ENCODE data around the gene DIPK1B.
"Not testable (repeated sequence)": the region's sequence is repeated elsewhere in the genome, so short reads cannot be mapped to it uniquely, and the experiment has no call there.

The DIPK1B gene

GRCh38 chr9:136751244-136751643 lies 38.9 kb downstream of the DIPK1B start:
- no peak overlapping the region for H3K4me3 ChIP-seq (ENCODE audit: low read depth in 1 of 2, low read length in 2 of 2)
- no peak overlapping the region for H3K9ac ChIP-seq (ENCODE audit: low read depth in 1 of 2, low read length in 2 of 2)
- no peaks in the 10 kb centered on the region for H3K27me3 ChIP-seq (ENCODE audit: control insufficient read depth in 1 of 2, insufficient read depth in 2 of 2, low read length in 2 of 2)
- peaks cover 7 to 12% of the 10 kb centered on the region in 2 donors for H3K9me3 ChIP-seq (ENCODE audit: control insufficient read depth in 1 of 2, low read length in 2 of 2)
- no peak overlapping the region for H3K27ac ChIP-seq (ENCODE audit: low read depth, low read length)
- H3K4me1 ChIP-seq (ENCODE audit: control insufficient read depth in 1 of 2, insufficient read depth in 2 of 2, low read length in 2 of 2), result peaks cover 0 to 3% of the 10 kb centered on the region in 2 donors
- H3K36me3 ChIP-seq (ENCODE audit: control insufficient read depth in 1 of 2, insufficient read depth in 2 of 2, low read length in 2 of 2), result no peaks in the 10 kb centered on the region

GRCh38 chr9:136751814-136752213 lies 39.4 kb downstream of the DIPK1B start:
- H3K4me1 ChIP-seq (ENCODE audit: control insufficient read depth in 1 of 2, insufficient read depth in 2 of 2, low read length in 2 of 2), result peaks cover 0 to 3% of the 10 kb centered on the region in 2 donors
- no peaks in the 10 kb centered on the region for H3K36me3 ChIP-seq (ENCODE audit: control insufficient read depth in 1 of 2, insufficient read depth in 2 of 2, low read length in 2 of 2)
- H3K9me3 ChIP-seq (ENCODE audit: control insufficient read depth in 1 of 2, low read length in 2 of 2), result peaks cover 7 to 12% of the 10 kb centered on the region in 2 donors
- no peaks in the 10 kb centered on the region for H3K27me3 ChIP-seq (ENCODE audit: control insufficient read depth in 1 of 2, insufficient read depth in 2 of 2, low read length in 2 of 2)
- no peak overlapping the region for H3K9ac ChIP-seq (ENCODE audit: low read depth in 1 of 2, low read length in 2 of 2)
- no peak overlapping the region for H3K27ac ChIP-seq (ENCODE audit: low read depth, low read length)
- no peak overlapping the region for H3K4me3 ChIP-seq (ENCODE audit: low read depth in 1 of 2, low read length in 2 of 2)

DNA sequence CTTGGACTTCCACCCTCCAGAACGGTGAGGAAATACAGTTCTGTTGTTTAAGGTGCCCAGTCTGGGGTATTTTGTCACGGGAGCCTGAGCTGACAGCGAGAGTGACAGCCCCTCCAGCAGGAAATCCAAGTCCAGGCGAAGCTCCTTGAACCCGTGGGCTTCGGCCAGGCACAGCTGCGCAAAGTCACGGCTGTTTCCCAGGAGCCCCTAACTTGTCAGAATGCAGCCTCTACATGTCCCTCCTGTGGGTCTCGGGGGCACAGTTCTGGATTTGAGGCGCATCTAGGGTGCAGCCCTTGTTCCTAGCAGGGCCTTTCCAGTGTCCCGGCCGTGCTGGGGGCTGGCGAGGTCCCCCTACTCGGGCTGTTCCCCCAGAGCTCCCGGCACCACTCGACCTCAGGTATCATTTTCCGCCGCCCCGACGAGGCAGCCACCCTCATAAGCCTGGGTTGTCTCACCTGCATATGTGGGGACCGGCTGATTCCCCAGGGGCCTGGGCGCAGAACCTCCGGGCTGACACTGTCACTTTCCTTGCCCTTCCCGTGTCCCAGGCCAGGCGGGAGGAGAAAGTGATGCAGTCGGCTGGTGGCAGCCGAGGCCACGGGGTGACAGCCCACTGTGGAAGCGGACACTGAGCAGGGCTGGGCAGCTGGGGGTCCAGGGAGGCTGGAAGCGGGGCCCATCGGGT lies 41.1 kb downstream of the DIPK1B start:
- no peaks in the 10 kb centered on the region for H3K36me3 ChIP-seq (ENCODE audit: control insufficient read depth in 1 of 2, insufficient read depth in 2 of 2, low read length in 2 of 2)
- H3K9me3 ChIP-seq (ENCODE audit: control insufficient read depth in 1 of 2, low read length in 2 of 2), result peaks cover 7 to 12% of the 10 kb centered on the region in 2 donors
- peaks cover 0 to 3% of the 10 kb centered on the region in 2 donors for H3K4me1 ChIP-seq (ENCODE audit: control insufficient read depth in 1 of 2, insufficient read depth in 2 of 2, low read length in 2 of 2)
- no peak overlapping the region for H3K27ac ChIP-seq (ENCODE audit: low read depth, low read length)
- no peak overlapping the region for H3K4me3 ChIP-seq (ENCODE audit: low read depth in 1 of 2, low read length in 2 of 2)
- H3K27me3 ChIP-seq (ENCODE audit: control insufficient read depth in 1 of 2, insufficient read depth in 2 of 2, low read length in 2 of 2), result no peaks in the 10 kb centered on the region
- no peak overlapping the region for H3K9ac ChIP-seq (ENCODE audit: low read depth in 1 of 2, low read length in 2 of 2)

DNA sequence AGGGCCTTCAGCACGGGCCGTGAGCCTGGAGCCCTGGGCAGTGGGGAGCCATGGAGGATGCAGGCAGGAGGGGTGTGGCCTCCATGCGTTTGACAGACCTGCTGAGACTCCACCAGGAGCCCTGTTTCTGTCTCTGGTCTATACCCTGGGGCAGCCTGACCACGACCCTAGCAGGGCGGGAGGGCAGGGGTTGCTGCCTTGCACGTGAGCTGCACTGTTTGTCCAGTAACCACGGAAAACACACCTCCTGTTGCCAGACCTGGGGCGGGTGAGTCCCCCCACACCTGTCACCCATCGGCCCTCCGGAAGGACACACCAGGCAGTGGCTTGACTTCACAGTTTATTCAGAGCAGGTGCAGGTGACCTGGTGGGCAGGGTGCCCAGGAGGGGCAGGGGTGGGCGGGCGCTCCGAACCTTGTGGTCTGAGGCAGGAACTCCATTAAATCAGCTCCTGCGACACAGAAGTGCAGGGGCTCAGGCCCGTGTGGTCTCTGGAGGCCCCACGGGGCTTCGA lies 41.7 kb downstream of the DIPK1B start:
- Histone ChIP-seq H3K36me3 (ENCODE audit: control insufficient read depth in 1 of 2, insufficient read depth in 2 of 2, low read length in 2 of 2) (no peaks in the 10 kb centered on the region), H3K4me3 (ENCODE audit: low read depth in 1 of 2, low read length in 2 of 2) (no peak overlapping the region), H3K4me1 (ENCODE audit: control insufficient read depth in 1 of 2, insufficient read depth in 2 of 2, low read length in 2 of 2) (peaks cover 0 to 2% of the 10 kb centered on the region in 2 donors), H3K9me3 (ENCODE audit: control insufficient read depth in 1 of 2, low read length in 2 of 2) (peaks cover 7 to 12% of the 10 kb centered on the region in 2 donors), H3K27ac (ENCODE audit: low read depth, low read length) (no peak overlapping the region), H3K27me3 (ENCODE audit: control insufficient read depth in 1 of 2, insufficient read depth in 2 of 2, low read length in 2 of 2) (no peaks in the 10 kb centered on the region), H3K9ac (ENCODE audit: low read depth in 1 of 2, low read length in 2 of 2) (no peak overlapping the region)

GRCh38 chr9:136754626-136755301 lies 42.4 kb downstream of the DIPK1B start:
- H3K27ac ChIP-seq (ENCODE audit: low read depth, low read length), result no peak overlapping the region

GRCh38 chr9:136755302-136756133 lies 43.1 kb downstream of the DIPK1B start:
- H3K27ac ChIP-seq (ENCODE audit: low read depth, low read length); H3K4me1 ChIP-seq (ENCODE audit: control insufficient read depth in 1 of 2, insufficient read depth in 2 of 2, low read length in 2 of 2); H3K4me3 ChIP-seq (ENCODE audit: low read depth in 1 of 2, low read length in 2 of 2); H3K27me3 ChIP-seq (ENCODE audit: control insufficient read depth in 1 of 2, insufficient read depth in 2 of 2, low read length in 2 of 2); H3K9ac ChIP-seq (ENCODE audit: low read depth in 1 of 2, low read length in 2 of 2); H3K36me3 ChIP-seq (ENCODE audit: control insufficient read depth in 1 of 2, insufficient read depth in 2 of 2, low read length in 2 of 2): not testable (repeated sequence)
- H3K9me3 ChIP-seq (ENCODE audit: control insufficient read depth in 1 of 2, low read length in 2 of 2), result peaks cover 7 to 12% of the 10 kb centered on the region in 2 donors

More at GRCh38 chr9:136754626-136755301, 42.4 kb downstream of the DIPK1B start:
- Histone ChIP-seq H3K27me3 (ENCODE audit: control insufficient read depth in 1 of 2, insufficient read depth in 2 of 2, low read length in 2 of 2) (no peaks in the 10 kb centered on the region), H3K36me3 (ENCODE audit: control insufficient read depth in 1 of 2, insufficient read depth in 2 of 2, low read length in 2 of 2) (no peaks in the 10 kb centered on the region), H3K4me3 (ENCODE audit: low read depth in 1 of 2, low read length in 2 of 2) (no peak overlapping the region), H3K9me3 (ENCODE audit: control insufficient read depth in 1 of 2, low read length in 2 of 2) (peaks cover 7 to 12% of the 10 kb centered on the region in 2 donors), H3K9ac (ENCODE audit: low read depth in 1 of 2, low read length in 2 of 2) (no peak overlapping the region), H3K4me1 (ENCODE audit: control insufficient read depth in 1 of 2, insufficient read depth in 2 of 2, low read length in 2 of 2) (no peaks in the 10 kb centered on the region)

GRCh38 chr9:136756134-136756438 lies 43.7 kb downstream of the DIPK1B start:
- Histone ChIP-seq H3K9ac (ENCODE audit: low read depth in 1 of 2, low read length in 2 of 2) (no peak overlapping the region), H3K4me3 (ENCODE audit: low read depth in 1 of 2, low read length in 2 of 2) (no peak overlapping the region), H3K27ac (ENCODE audit: low read depth, low read length) (no peak overlapping the region), H3K4me1 (ENCODE audit: control insufficient read depth in 1 of 2, insufficient read depth in 2 of 2, low read length in 2 of 2) (peaks cover 0 to 5% of the 10 kb centered on the region in 2 donors), H3K9me3 (ENCODE audit: control insufficient read depth in 1 of 2, low read length in 2 of 2) (peaks cover 7 to 12% of the 10 kb centered on the region in 2 donors), H3K27me3 (ENCODE audit: control insufficient read depth in 1 of 2, insufficient read depth in 2 of 2, low read length in 2 of 2) (peaks cover 0 to 5% of the 10 kb centered on the region in 2 donors), H3K36me3 (ENCODE audit: control insufficient read depth in 1 of 2, insufficient read depth in 2 of 2, low read length in 2 of 2) (no peaks in the 10 kb centered on the region)

- H3K27ac ChIP-seq (ENCODE audit: low read depth, low read length), result no peak overlapping the region
- H3K4me3 ChIP-seq (ENCODE audit: low read depth in 1 of 2, low read length in 2 of 2), result no peak overlapping the region
- no peak overlapping the region for H3K9ac ChIP-seq (ENCODE audit: low read depth in 1 of 2, low read length in 2 of 2)
Observed at GRCh38 chr9:136756836-136757235, 44.5 kb downstream of the DIPK1B start.

DNA sequence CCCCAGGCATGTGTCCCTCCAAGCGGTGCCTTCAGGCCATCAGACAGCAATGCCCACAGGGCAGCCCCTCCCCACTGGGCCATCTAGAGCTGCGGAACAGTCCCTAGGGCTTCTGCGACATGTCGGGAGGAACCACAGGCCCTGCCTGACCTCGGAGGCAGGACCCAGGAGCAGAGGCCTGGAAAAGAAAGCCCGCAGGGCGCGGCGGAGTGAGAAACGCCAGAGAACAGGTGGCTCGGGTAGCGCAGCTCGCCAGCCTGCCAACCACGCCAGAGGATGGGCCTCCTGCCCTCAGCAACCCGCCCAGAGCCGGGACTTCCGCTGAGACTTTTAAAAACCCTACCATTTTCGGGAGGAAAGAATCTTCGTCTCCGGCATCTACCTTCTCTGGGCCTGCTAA lies 45.0 kb downstream of the DIPK1B start:
- no peak overlapping the region for H3K27ac ChIP-seq (ENCODE audit: low read depth, low read length)
- H3K9me3 ChIP-seq (ENCODE audit: control insufficient read depth in 1 of 2, low read length in 2 of 2), result peaks cover 1 to 4% of the 10 kb centered on the region in 2 donors
- no peaks in the 10 kb centered on the region for H3K36me3 ChIP-seq (ENCODE audit: control insufficient read depth in 1 of 2, insufficient read depth in 2 of 2, low read length in 2 of 2)
- H3K4me3 ChIP-seq (ENCODE audit: low read depth in 1 of 2, low read length in 2 of 2), result no peak overlapping the region
- no peak overlapping the region for H3K9ac ChIP-seq (ENCODE audit: low read depth in 1 of 2, low read length in 2 of 2)
- H3K4me1 ChIP-seq (ENCODE audit: control insufficient read depth in 1 of 2, insufficient read depth in 2 of 2, low read length in 2 of 2), result peaks cover 0 to 5% of the 10 kb centered on the region in 2 donors
- H3K27me3 ChIP-seq (ENCODE audit: control insufficient read depth in 1 of 2, insufficient read depth in 2 of 2, low read length in 2 of 2), result peaks cover 0 to 5% of the 10 kb centered on the region in 2 donors

More at GRCh38 chr9:136756836-136757235, 44.5 kb downstream of the DIPK1B start:
- Histone ChIP-seq H3K27me3 (ENCODE audit: control insufficient read depth in 1 of 2, insufficient read depth in 2 of 2, low read length in 2 of 2) (peaks cover 0 to 5% of the 10 kb centered on the region in 2 donors), H3K4me1 (ENCODE audit: control insufficient read depth in 1 of 2, insufficient read depth in 2 of 2, low read length in 2 of 2) (peaks cover 0 to 5% of the 10 kb centered on the region in 2 donors), H3K36me3 (ENCODE audit: control insufficient read depth in 1 of 2, insufficient read depth in 2 of 2, low read length in 2 of 2) (no peaks in the 10 kb centered on the region), H3K9me3 (ENCODE audit: control insufficient read depth in 1 of 2, low read length in 2 of 2) (peaks cover 5 to 6% of the 10 kb centered on the region in 2 donors)

- H3K27me3 ChIP-seq (ENCODE audit: control insufficient read depth in 1 of 2, insufficient read depth in 2 of 2, low read length in 2 of 2), result peaks cover 0 to 5% of the 10 kb centered on the region in 2 donors
- peaks cover 0 to 5% of the 10 kb centered on the region in 2 donors for H3K4me1 ChIP-seq (ENCODE audit: control insufficient read depth in 1 of 2, insufficient read depth in 2 of 2, low read length in 2 of 2)
- no peaks in the 10 kb centered on the region for H3K36me3 ChIP-seq (ENCODE audit: control insufficient read depth in 1 of 2, insufficient read depth in 2 of 2, low read length in 2 of 2)
- H3K4me3 ChIP-seq (ENCODE audit: low read depth in 1 of 2, low read length in 2 of 2), result no peak overlapping the region
- no peak overlapping the region for H3K27ac ChIP-seq (ENCODE audit: low read depth, low read length)
- no peak overlapping the region for H3K9ac ChIP-seq (ENCODE audit: low read depth in 1 of 2, low read length in 2 of 2)
- peaks cover 0 to 4% of the 10 kb centered on the region in 2 donors for H3K9me3 ChIP-seq (ENCODE audit: control insufficient read depth in 1 of 2, low read length in 2 of 2)
Observed at GRCh38 chr9:136757751-136758140, 45.4 kb downstream of the DIPK1B start.
